Stimulated activated CD8-positive, alpha-beta memory T cell treated with anti-CD3 and anti-CD28 coated beads, Interleukin-4, amount 100 ng/mL, for 24 hours (primary cell): ENCODE measurements around the gene UBTD2.

Experiments
- DNase-seq: peaks from one replicate; pipeline ENCODE4 v3.0.0-alpha.2; 2020; ENCODE audit warnings: low read depth

UBTD2 gene

DNA sequence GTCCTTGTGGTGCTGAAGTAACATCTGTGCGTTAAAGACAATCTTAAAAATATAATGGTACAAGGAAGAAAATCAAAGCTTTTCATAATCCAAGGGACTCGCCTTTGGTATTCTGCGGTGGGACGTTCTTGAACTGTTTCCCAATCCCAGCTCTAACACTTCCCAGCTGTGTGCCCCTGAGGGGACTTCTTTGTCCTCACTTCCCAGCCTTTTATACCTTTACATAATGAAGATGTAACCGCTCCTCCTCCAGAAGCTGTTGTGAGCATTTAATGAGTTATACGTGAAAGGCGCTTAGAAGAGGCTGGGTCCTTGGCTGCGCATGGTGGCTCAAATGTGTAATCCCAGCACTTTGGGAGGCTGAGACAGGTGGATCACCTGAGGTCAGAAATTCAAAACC, 112.4 kb downstream of the UBTD2 start:
- DNase-seq = no peak

GRCh38 chr5:172170251-172170701, 113.3 kb downstream of the UBTD2 start:
- DNase-seq = no peak

- DNase-seq = no peak
These were observed 114.3 kb downstream of the UBTD2 start for GRCh38 chr5:172169216-172169615.

DNA sequence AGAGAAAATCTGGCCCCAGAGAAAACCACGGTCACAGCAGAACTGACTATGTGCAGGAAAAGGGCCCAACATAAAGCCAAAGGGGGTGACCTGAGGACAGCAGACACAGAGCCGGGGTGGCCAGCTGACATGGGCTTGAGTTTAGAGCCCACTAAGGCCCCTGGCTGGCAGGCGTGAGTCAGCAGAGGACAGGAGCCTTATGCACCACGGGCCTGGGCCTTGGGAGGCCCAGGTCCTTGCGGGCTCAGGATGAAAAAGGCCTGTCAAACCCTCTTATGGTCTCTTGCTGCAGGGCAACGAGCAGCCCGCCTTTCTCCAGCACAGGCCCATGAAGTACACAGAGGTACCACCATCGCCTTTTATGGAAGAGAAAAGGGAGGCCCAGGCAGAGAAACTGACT, 115.3 kb downstream of the UBTD2 start:
- DNase-seq = no peak

GRCh38 chr5:172167895-172168294, 115.7 kb downstream of the UBTD2 start:
- DNase-seq = no peak

- DNase-seq = no peak
These were observed 117.3 kb downstream of the UBTD2 start for GRCh38 chr5:172166030-172166826.

- no peak for DNase-seq
These were observed 118.1 kb downstream of the UBTD2 start for GRCh38 chr5:172165465-172165864.

DNA sequence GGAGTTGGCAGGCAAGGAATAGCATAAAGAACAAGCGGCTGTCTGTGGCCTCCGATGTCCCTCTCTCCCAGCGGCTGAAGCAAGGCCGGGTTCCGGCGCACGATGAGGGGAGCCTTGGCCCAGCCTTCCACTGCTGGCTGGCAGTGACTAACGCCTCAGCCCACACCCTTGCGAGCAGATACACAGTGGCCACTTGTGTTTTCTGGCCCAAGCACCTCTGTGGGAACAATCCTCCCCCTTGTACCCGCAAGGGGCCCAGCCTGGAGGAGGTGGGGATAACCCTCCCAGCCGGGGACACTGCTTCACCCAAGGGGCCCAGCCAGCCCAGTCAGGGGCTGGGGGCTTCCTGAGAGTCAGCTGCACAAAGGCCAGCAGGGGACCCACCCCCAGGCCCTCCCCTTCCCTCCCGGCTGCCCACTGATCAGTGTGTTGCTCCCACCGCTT, 118.8 kb downstream of the UBTD2 start:
- DNase-seq = no peak

GRCh38 chr5:172163346-172163745, 120.2 kb downstream of the UBTD2 start:
- no peak for DNase-seq

DNA sequence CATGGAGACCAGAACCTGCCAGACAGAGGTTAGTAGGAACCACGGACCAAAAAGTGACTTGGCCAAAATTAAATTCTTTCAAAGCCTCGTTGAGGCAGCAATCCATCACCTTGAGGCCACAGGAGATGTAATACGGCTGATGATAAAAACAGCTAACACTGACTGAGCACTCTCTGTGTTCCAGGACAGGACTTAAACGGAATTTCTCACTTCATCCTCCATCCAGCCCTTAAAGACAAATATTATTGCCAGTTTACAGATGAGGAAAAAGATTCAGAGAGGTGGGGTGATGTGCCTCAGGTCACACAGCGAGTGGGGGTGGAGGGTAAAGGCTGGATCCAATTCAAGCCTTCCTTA, 120.6 kb downstream of the UBTD2 start:
- no peak for DNase-seq

DNA sequence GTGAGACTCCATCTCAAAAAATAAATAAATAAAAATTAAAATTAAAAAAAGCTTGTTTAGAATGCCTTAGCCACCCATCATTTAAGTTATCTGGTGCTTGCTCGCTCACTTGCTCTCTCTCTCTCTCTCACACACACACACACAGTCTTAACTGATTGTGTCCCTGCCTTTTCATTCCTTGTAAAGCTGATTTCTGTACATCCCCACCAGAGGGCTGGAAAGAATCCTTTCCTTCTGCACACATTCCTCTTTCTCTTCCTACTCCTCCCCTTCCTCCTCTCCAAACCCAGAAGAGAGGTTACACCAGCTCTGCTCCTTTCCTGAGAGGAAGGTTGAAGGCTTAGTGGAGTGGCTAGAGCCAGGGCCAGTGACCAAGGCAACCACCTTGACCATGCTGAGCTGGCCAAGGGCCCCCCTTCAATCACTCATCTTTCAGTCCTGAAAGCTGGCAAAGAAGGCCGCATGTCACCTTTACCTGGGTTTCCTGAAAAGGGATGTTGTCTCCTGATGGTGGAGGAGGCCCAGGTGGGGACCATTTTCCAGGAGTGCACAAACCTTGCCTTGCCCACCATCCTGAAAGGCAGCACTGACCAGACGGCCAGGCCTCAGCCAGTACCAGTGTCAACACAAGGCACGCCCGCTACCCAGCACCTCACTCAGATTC, 121.1 kb downstream of the UBTD2 start:
- DNase-seq = no peak

GRCh38 chr5:172160506-172160905, 123.1 kb downstream of the UBTD2 start:
- no peak for DNase-seq
